Erythroblast (primary cell): ENCODE measurements around the gene ZNF407.

Experiments
- GATA1 ChIP-seq: IDR thresholded peaks from 2 replicates; pipeline ENCODE4 v1.6.1; 2011; ENCODE audit warnings: low read depth, mild to moderate bottlenecking, control low read depth, low read length, moderate library complexity
- POLR2A ChIP-seq: IDR thresholded peaks from 2 replicates; pipeline ENCODE4 v1.6.1; 2011; ENCODE audit warnings: mild to moderate bottlenecking, low read length

- TF ChIP-seq POLR2A (no peak), GATA1 (no peak)
Observed at GRCh38 chr18:75089748-75090327, 492.2 kb downstream of the ZNF407 start.
